Activated CD8-positive, alpha-beta T cell treated with anti-CD3 and anti-CD28 coated beads for 36 hours (primary cell): Measurements from ENCODE around the gene CTSZ. TPM values are rescaled to one million over a fixed set of nuclear protein-coding genes. Genes with fewer than 3 reads are reported as not detected.
A peak's percentile ranks its signal among the peaks of the same experiment; 100 is the strongest.
"Not testable (repeated sequence)": the region's sequence is repeated elsewhere in the genome, so short reads cannot be mapped to it uniquely, and the experiment has no call there.

Experiments used
- ATAC-seq: fragments of 200-7000 bp; cut with Tn5 transposase; one replicate; pipeline ENCODE4 v1.10.0; 2021; ENCODE audit warnings: mild to moderate bottlenecking, moderate library complexity
- CTCF ChIA-PET: fragments of 350-600 bp; sonication (Branson Sonifier 250); formaldehyde crosslinking; loops from one replicate; lab custom pipeline; 2021; ENCODE audit warnings: antibody characterized with exemption; lab: Charles Lee
- POLR2A ChIA-PET: fragments of 350-600 bp; sonication (Branson Sonifier 250); formaldehyde crosslinking; loops from one replicate; lab custom pipeline; 2021; ENCODE audit warnings: antibody characterized with exemption; lab: Charles Lee
- DNase-seq: peaks from one replicate; pipeline ENCODE4 v3.0.0-alpha.2; 2020
- H3K27ac Mint-ChIP-seq: one replicate; pipeline ENCODE4 v1.8.0; 2021; ENCODE audit warnings: mild to moderate bottlenecking, mixed read lengths
- H3K27me3 Mint-ChIP-seq: one replicate; pipeline ENCODE4 v1.8.0; 2021; ENCODE audit warnings: mixed read lengths
- H3K36me3 Mint-ChIP-seq: one replicate; pipeline ENCODE4 v1.8.0; 2021; ENCODE audit warnings: low read depth, mixed read lengths
- H3K4me1 Mint-ChIP-seq: one replicate; pipeline ENCODE4 v1.8.0; 2021; ENCODE audit warnings: low read depth, mixed read lengths
- H3K4me3 Mint-ChIP-seq: one replicate; pipeline ENCODE4 v1.8.0; 2021; ENCODE audit warnings: mild to moderate bottlenecking, moderate library complexity, mixed read lengths
- H3K9me3 Mint-ChIP-seq: one replicate; pipeline ENCODE4 v1.8.0; 2021; ENCODE audit warnings: mixed read lengths
- CTCF ChIP-seq: fragments of 200-600 bp; IDR thresholded peaks from one replicate; pipeline ENCODE4 v1.8.0; 2022; ENCODE audit warnings: antibody characterized with exemption, mild to moderate bottlenecking
- intact Hi-C: fragments of 100-400 bp; cut with micrococcal nuclease; formaldehyde crosslinking; loops from one replicate; pipeline ENCODE4 v1.10.0; 2022
- total RNA-seq, 2 experiments: library from RNA; stranded (reverse); gene quantifications; one replicate each; pipeline ENCODE4 v1.2.3, GENCODE V29; 2021

Gene CTSZ
- total RNA-seq, 2 experiments from 2014 or later = 17.9 to 18.4 TPM

- POLR2A ChIA-PET = interaction anchor here (1.3 to 1.4 kb wide), 2 partner anchors 9 to 11 kb away, joined by 3 read pairs; no protein-coding TSS in a partner anchor
- no peaks in the 10 kb centered on the region for H3K9me3 Mint-ChIP-seq
- no peak overlapping the region for H3K27ac Mint-ChIP-seq
- H3K36me3 Mint-ChIP-seq = no peaks in the 10 kb centered on the region
- no peak overlapping the region for H3K4me3 Mint-ChIP-seq
- no peak for TF ChIP-seq CTCF
- peaks cover 39% of the 10 kb centered on the region for H3K4me1 Mint-ChIP-seq
- H3K27me3 Mint-ChIP-seq = no peaks in the 10 kb centered on the region
- intact Hi-C loops = no loop called here
- DNase-seq (no peak), ATAC-seq (no peak)
- CTCF ChIA-PET = no interaction called here
Measured at GRCh38 chr20:59013031-59013951, 6.2 kb upstream of the CTSZ start.

DNA sequence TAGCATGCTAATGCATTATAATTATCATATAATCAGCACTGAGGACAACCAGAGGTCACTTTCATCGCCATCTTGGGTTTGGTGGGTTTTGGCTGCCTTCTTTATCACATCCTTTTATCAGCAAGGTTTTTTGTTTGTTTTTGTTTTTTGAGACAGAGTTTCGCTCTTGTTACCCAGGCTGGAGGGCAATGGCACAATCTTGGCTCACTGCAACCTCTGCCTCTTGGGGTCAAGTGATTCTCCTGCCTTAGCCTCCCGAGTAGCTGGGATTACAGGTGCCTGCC is 4.8 kb upstream of the CTSZ start:
- CTCF ChIA-PET = interaction anchor here (1.0 kb wide), 1 partner anchor 15 kb away, joined by 4 read pairs; no protein-coding TSS in a partner anchor
- H3K27me3 Mint-ChIP-seq, ATAC-seq, intact Hi-C loops, POLR2A ChIA-PET, H3K9me3 Mint-ChIP-seq, H3K27ac Mint-ChIP-seq, DNase-seq, H3K36me3 Mint-ChIP-seq, H3K4me3 Mint-ChIP-seq: not testable (repeated sequence)
- peaks cover 36% of the 10 kb centered on the region for H3K4me1 Mint-ChIP-seq

GRCh38 chr20:59010995-59011873 is 4.2 kb upstream of the CTSZ start:
- TF ChIP-seq CTCF = no peak
- H3K36me3 Mint-ChIP-seq = no peaks in the 10 kb centered on the region
- peak; percentile 60 for DNase-seq
- peaks cover 32% of the 10 kb centered on the region for H3K4me1 Mint-ChIP-seq
- H3K9me3 Mint-ChIP-seq = no peaks in the 10 kb centered on the region
- intact Hi-C loops = no loop called here
- POLR2A ChIA-PET = no interaction called here
- CTCF ChIA-PET = interaction anchor here (1.0 kb wide), 1 partner anchor 16 kb away, joined by 4 read pairs; no protein-coding TSS in a partner anchor
- H3K4me3 Mint-ChIP-seq = no peak overlapping the region
- peak; percentile 55 for ATAC-seq
- no peak overlapping the region for H3K27ac Mint-ChIP-seq
- no peaks in the 10 kb centered on the region for H3K27me3 Mint-ChIP-seq

GRCh38 chr20:59010321-59010994 is 3.4 kb upstream of the CTSZ start:
- Mint-ChIP-seq H3K4me3 (no peak overlapping the region), H3K36me3 (no peaks in the 10 kb centered on the region), H3K27me3 (no peaks in the 10 kb centered on the region), H3K9me3 (no peaks in the 10 kb centered on the region), H3K27ac (no peak overlapping the region), H3K4me1 (peaks cover 36% of the 10 kb centered on the region)
- ChIA-PET CTCF (interaction anchor here (2.1 kb wide), 1 partner anchor 77 kb away, joined by 6 read pairs; no protein-coding TSS in a partner anchor), POLR2A (interaction anchor here (1.0 kb wide), 3 partner anchors 14 to 21 kb away, joined by 3 to 4 read pairs (median 3); no protein-coding TSS in a partner anchor)
- no peak for TF ChIP-seq CTCF
- DNase-seq = no peak
- ATAC-seq = no peak
- intact Hi-C loops = no loop called here
